ENCODE data around the gene OR11A1. TPM values are rescaled to one million over a fixed set of nuclear protein-coding genes. Genes with fewer than 3 reads are reported as not detected.

OR11A1 gene
- total and polyA plus RNA-seq, 4 donors, result not detected

DNA sequence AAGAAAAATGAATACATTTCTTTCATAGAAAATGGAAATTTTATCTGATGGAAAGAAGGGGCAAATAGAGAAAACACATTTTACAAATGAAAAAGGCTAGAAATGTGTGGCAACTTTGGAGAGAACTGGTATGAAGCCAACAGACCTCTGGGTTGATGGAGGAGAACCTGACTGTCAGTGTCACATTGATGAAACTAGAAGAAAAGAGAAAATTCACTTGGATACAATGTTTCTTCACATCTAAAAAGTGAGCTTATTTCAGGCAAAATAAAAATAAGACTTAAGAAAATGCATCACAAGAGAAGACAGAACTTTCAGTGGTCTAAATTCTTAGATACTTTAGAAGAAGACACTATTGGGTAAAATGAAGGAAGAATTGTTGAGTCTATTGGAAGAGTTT is 61.5 kb downstream of the OR11A1 start, which contains the start of gene OR12D2 (continued):
- TF ChIP-seq, protein P1, sequence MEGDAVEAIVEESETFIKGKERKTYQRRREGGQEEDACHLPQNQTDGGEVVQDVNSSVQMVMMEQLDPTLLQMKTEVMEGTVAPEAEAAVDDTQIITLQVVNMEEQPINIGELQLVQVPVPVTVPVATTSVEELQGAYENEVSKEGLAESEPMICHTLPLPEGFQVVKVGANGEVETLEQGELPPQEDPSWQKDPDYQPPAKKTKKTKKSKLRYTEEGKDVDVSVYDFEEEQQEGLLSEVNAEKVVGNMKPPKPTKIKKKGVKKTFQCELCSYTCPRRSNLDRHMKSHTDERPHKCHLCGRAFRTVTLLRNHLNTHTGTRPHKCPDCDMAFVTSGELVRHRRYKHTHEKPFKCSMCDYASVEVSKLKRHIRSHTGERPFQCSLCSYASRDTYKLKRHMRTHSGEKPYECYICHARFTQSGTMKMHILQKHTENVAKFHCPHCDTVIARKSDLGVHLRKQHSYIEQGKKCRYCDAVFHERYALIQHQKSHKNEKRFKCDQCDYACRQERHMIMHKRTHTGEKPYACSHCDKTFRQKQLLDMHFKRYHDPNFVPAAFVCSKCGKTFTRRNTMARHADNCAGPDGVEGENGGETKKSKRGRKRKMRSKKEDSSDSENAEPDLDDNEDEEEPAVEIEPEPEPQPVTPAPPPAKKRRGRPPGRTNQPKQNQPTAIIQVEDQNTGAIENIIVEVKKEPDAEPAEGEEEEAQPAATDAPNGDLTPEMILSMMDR (IDR thresholded peaks at IDR 0.05; ENCODE audit: low read depth, low read length, missing input control), result no peak

DNA sequence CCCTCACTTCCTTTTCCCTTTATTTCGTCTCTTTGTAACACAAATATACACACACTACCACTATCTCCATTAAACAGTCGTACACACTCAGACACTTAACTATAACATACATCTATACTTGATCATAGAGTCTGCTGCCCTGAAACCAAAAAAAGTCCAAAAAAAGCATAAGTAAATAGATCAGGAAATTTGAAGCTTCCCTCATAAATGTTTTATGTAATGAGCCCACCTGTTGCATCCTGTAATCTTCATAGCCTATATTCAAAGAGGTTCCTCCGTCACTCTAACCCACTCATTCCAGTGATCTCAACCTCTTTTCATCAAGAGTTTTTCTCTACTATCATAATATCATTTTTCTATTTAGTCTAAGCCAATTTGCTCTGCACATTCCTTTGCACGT is 68.3 kb downstream of the OR11A1 start:
- Histone ChIP-seq H3K27me3 (ENCODE audit: control insufficient read depth in 4 of 4, insufficient read depth in 4 of 4, low read length in 3 of 4) (peaks cover 0 to 8% (median 3%) of the 10 kb centered on the region in 4 donors), H3K4me3 (ENCODE audit: low read depth in 1 of 3, low read length in 3 of 3) (no peak overlapping the region), H3K36me3 (ENCODE audit: control insufficient read depth in 4 of 4, insufficient read depth in 3 of 4, low read depth in 1 of 4, low read length in 3 of 4) (no peaks in the 10 kb centered on the region), H3K9me3 (ENCODE audit: control insufficient read depth in 4 of 4, low read length in 3 of 4) (no peaks in the 10 kb centered on the region), H3K9ac (ENCODE audit: low read depth in 1 of 2, low read length in 2 of 2) (no peak overlapping the region), H3K27ac (ENCODE audit: low read depth in 1 of 2, low read length in 2 of 2) (no peak overlapping the region), H3K4me1 (ENCODE audit: control insufficient read depth in 4 of 4, insufficient read depth in 4 of 4, low read length in 3 of 4) (no peaks in the 10 kb centered on the region)
- no peak for DNase-seq (ENCODE audit: low spot score)
- no peak for TF ChIP-seq HNF4A (conservative IDR thresholded peaks at IDR 0.05)
- TF ChIP-seq HNF4G (IDR thresholded peaks at IDR 0.05), result no peak
- TF ChIP-seq YY1 (IDR thresholded peaks at IDR 0.05), result no peak
- TF ChIP-seq, protein P2, sequence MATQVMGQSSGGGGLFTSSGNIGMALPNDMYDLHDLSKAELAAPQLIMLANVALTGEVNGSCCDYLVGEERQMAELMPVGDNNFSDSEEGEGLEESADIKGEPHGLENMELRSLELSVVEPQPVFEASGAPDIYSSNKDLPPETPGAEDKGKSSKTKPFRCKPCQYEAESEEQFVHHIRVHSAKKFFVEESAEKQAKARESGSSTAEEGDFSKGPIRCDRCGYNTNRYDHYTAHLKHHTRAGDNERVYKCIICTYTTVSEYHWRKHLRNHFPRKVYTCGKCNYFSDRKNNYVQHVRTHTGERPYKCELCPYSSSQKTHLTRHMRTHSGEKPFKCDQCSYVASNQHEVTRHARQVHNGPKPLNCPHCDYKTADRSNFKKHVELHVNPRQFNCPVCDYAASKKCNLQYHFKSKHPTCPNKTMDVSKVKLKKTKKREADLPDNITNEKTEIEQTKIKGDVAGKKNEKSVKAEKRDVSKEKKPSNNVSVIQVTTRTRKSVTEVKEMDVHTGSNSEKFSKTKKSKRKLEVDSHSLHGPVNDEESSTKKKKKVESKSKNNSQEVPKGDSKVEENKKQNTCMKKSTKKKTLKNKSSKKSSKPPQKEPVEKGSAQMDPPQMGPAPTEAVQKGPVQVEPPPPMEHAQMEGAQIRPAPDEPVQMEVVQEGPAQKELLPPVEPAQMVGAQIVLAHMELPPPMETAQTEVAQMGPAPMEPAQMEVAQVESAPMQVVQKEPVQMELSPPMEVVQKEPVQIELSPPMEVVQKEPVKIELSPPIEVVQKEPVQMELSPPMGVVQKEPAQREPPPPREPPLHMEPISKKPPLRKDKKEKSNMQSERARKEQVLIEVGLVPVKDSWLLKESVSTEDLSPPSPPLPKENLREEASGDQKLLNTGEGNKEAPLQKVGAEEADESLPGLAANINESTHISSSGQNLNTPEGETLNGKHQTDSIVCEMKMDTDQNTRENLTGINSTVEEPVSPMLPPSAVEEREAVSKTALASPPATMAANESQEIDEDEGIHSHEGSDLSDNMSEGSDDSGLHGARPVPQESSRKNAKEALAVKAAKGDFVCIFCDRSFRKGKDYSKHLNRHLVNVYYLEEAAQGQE (IDR thresholded peaks at IDR 0.05), result no peak
- WGBS, result 56% methylated on average over 4 of the region's 4 CpGs

DNA sequence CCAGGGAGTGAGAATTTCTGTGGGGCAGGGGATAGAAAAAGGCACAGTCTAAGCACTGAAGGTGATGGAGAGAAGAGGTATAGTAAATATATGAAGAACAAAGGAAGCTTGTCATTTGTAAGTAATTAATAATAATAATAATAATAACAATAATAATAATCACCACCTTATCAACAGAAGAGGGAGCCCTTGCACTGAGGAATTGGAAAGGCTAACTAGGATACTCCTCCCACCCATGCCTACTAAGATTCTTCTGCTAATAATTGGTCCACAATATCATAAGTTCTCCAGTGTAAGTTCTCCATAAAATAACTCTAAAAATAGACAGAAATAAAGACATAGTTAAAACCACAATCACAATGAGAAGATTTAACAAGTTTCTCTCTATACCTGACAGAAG is 80.9 kb downstream of the OR11A1 start:
- Histone ChIP-seq H3K9me3 (ENCODE audit: control insufficient read depth in 4 of 4, low read length in 3 of 4) (no peaks in the 10 kb centered on the region), H3K4me1 (ENCODE audit: control insufficient read depth in 4 of 4, insufficient read depth in 4 of 4, low read length in 3 of 4) (no peaks in the 10 kb centered on the region), H3K27ac (ENCODE audit: low read depth in 1 of 2, low read length in 2 of 2) (no peak overlapping the region), H3K4me3 (ENCODE audit: low read depth in 1 of 3, low read length in 3 of 3) (no peak overlapping the region), H3K27me3 (ENCODE audit: control insufficient read depth in 4 of 4, insufficient read depth in 4 of 4, low read length in 3 of 4) (no peaks in the 10 kb centered on the region), H3K36me3 (ENCODE audit: control insufficient read depth in 4 of 4, insufficient read depth in 3 of 4, low read depth in 1 of 4, low read length in 3 of 4) (no peaks in the 10 kb centered on the region), H3K9ac (ENCODE audit: low read depth in 1 of 2, low read length in 2 of 2) (no peak overlapping the region)
- DNase-seq (ENCODE audit: low spot score), result no peak
- TF ChIP-seq TAF1 (conservative IDR thresholded peaks at IDR 0.05) (no peak), FOXA2 (IDR thresholded peaks at IDR 0.05) (no peak), RAD21 (IDR thresholded peaks at IDR 0.05) (peak; percentile 19 to 38)

Other genes with a start within 250 kb of the OR11A1 start
- gene OR14J1, start 155.4 kb downstream of the OR11A1 start, total RNA-seq, result not detected
- gene OR14J1, start 155.4 kb downstream of the OR11A1 start, polyA plus RNA-seq, result not detected
- not detected for gene OR5V1, start 88.2 kb downstream of the OR11A1 start, total RNA-seq
- gene OR5V1, start 88.2 kb downstream of the OR11A1 start, polyA plus RNA-seq, result not detected
- gene OR12D3, start 81.8 kb downstream of the OR11A1 start, total RNA-seq, result not detected
- gene OR12D3, start 81.8 kb downstream of the OR11A1 start, polyA plus RNA-seq, result not detected
- not detected for gene OR12D2, start 61.4 kb downstream of the OR11A1 start, total RNA-seq
- not detected for gene OR12D2, start 61.4 kb downstream of the OR11A1 start, polyA plus RNA-seq
- not detected for gene OR12D1, start 42.1 kb downstream of the OR11A1 start, total RNA-seq
- gene OR12D1, start 42.1 kb downstream of the OR11A1 start, polyA plus RNA-seq, result not detected
- gene OR10C1, start 17.8 kb downstream of the OR11A1 start, total RNA-seq, result not detected
- gene OR10C1, start 17.8 kb downstream of the OR11A1 start, polyA plus RNA-seq, result not detected
- gene OR2H1, start 84 bp upstream of the OR11A1 start, total RNA-seq, result not detected
- not detected for gene OR2H1, start 84 bp upstream of the OR11A1 start, polyA plus RNA-seq
- not detected for gene MAS1L, start 30.9 kb upstream of the OR11A1 start, total RNA-seq
- gene MAS1L, start 30.9 kb upstream of the OR11A1 start, polyA plus RNA-seq, result not detected
- gene UBD, start 102.7 kb upstream of the OR11A1 start, total RNA-seq, result 10 to 100 TPM; 32.6 to 35.1 TPM
- gene UBD, start 102.7 kb upstream of the OR11A1 start, polyA plus RNA-seq, result 10 to 100 TPM in 1 of 2 donors, 1 to 10 TPM in 1; 7.0 to 23.5 TPM
- not detected for gene OR2H2, start 128.1 kb upstream of the OR11A1 start, total RNA-seq
- gene OR2H2, start 128.1 kb upstream of the OR11A1 start, polyA plus RNA-seq, result not detected
- 1 to 10 TPM; 1.4 to 4.7 TPM for gene GABBR1, start 176.1 kb upstream of the OR11A1 start, total RNA-seq
- gene GABBR1, start 176.1 kb upstream of the OR11A1 start, polyA plus RNA-seq, result 1 to 10 TPM; 1.1 to 1.3 TPM
- not detected for gene MOG, start 200.0 kb upstream of the OR11A1 start, total RNA-seq
- gene MOG, start 200.0 kb upstream of the OR11A1 start, polyA plus RNA-seq, result not detected
- not detected for gene ZFP57, start 224.1 kb upstream of the OR11A1 start, total RNA-seq
- gene ZFP57, start 224.1 kb upstream of the OR11A1 start, polyA plus RNA-seq, result not detected

Data from liver (tissue), 9 donors.